HL-60 (cell line): Measurements from ENCODE around the gene MBTPS1.

ENCODE experiments used
- CTCF ChIP-seq: IDR thresholded peaks from one replicate; pipeline ENCODE4 v1.5.1; 2011; ENCODE audit warnings: low read length, control low read depth, inconsistent platforms; ENCODE audit not compliant: insufficient read depth
- POLR2AphosphoS5 ChIP-seq: IDR thresholded peaks from 2 replicates; pipeline ENCODE4 v1.6.1; 2012; ENCODE audit warnings: low read depth
- REST ChIP-seq: IDR thresholded peaks from 2 replicates; pipeline ENCODE4 v1.6.1; 2012; ENCODE audit warnings: low read depth; ENCODE audit not compliant: insufficient replicate concordance
- SPI1 ChIP-seq: IDR thresholded peaks from 2 replicates; pipeline ENCODE4 v1.6.1; 2012; ENCODE audit warnings: low read depth, mild to moderate bottlenecking, borderline replicate concordance

- TF ChIP-seq CTCF (no peak), REST (no peak), POLR2AphosphoS5 (no peak), SPI1 (no peak)
Measured at GRCh38 chr16:84093120-84093878, 23.4 kb downstream of the MBTPS1 start.
